AML-193 (cell line): Measurements from ENCODE around the gene ELMO1.
A peak's percentile ranks its signal among the peaks of the same experiment; 100 is the strongest.

Experiments
- DNase-seq, 2 experiments: peaks; one replicate each; lab custom pipeline; 2025; lab: John Stamatoyannopoulos, UW

The ELMO1 gene, protein sequence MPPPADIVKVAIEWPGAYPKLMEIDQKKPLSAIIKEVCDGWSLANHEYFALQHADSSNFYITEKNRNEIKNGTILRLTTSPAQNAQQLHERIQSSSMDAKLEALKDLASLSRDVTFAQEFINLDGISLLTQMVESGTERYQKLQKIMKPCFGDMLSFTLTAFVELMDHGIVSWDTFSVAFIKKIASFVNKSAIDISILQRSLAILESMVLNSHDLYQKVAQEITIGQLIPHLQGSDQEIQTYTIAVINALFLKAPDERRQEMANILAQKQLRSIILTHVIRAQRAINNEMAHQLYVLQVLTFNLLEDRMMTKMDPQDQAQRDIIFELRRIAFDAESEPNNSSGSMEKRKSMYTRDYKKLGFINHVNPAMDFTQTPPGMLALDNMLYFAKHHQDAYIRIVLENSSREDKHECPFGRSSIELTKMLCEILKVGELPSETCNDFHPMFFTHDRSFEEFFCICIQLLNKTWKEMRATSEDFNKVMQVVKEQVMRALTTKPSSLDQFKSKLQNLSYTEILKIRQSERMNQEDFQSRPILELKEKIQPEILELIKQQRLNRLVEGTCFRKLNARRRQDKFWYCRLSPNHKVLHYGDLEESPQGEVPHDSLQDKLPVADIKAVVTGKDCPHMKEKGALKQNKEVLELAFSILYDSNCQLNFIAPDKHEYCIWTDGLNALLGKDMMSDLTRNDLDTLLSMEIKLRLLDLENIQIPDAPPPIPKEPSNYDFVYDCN

DNA sequence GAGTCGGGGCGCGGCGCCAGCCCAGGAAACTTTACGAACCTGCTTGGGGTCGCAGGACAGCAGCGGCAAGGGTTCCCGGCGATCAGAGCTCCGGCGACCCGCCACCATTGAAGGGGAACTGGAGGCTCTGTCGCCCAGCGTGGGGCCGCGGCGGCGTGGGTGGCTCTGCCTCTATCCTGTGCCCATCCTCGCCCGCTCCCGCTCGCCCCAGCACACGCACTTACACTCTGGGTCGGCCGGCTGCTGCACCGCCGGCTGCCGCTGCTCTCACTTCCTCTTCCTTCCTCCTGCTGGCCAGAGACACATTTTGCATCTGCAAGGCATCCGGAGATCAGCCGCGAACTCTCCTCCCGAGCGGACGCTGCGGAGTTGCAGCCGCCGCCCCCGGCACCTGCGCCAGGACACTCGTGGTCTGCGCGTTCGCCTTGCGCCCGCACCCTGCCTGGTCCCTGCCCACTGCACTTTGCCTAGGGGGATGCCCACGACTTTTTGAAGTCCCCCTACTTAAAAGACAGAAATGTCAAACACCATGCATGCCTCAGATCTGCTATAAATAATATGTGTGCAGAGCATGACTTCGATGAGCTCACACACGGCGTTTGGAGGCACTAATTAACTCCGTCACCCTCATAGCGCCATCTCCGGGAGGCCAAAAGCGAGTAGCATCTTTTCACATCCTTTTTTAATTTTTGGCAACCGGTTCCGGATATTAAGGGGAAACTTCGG lies at the start of gene ELMO1:
Gene ELMO1, minus strand, starts transcription at position 229 of the 726 bp plus-strand sequence. CDS start 106,174 bp downstream, outside the sequence.
- peak; percentile 89 to 91 for DNase-seq

- no peak for DNase-seq
Observed at GRCh38 chr7:37497576-37497975, 48.9 kb upstream of the ELMO1 start.

GRCh38 chr7:37495574-37496184 lies 47.0 kb upstream of the ELMO1 start:
- peak; percentile 49 to 67 for DNase-seq

GRCh38 chr7:37494926-37495325 lies 46.3 kb upstream of the ELMO1 start:
- DNase-seq = no peak

- DNase-seq = no peak
Observed at GRCh38 chr7:37493810-37494209, 45.1 kb upstream of the ELMO1 start.

DNA sequence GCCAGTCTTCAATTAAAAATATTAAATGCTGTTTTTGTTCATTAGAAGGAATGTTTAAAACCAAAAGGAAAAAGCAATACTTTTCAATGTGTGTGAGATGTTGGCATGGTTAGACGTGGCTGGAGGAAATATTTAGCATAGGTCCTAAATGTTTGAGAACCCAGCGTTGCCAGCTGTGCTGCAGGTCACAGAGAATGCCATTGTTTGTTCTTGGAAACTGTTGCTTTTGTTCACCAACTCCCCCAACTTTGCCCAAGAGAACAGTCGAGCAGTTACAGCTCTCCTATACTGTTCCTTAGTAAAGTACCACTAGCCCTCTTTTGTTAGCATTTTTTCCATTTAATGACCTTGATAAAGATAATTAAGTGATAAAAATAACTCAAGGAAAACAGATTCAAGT lies 44.5 kb upstream of the ELMO1 start:
- DNase-seq = no peak

DNA sequence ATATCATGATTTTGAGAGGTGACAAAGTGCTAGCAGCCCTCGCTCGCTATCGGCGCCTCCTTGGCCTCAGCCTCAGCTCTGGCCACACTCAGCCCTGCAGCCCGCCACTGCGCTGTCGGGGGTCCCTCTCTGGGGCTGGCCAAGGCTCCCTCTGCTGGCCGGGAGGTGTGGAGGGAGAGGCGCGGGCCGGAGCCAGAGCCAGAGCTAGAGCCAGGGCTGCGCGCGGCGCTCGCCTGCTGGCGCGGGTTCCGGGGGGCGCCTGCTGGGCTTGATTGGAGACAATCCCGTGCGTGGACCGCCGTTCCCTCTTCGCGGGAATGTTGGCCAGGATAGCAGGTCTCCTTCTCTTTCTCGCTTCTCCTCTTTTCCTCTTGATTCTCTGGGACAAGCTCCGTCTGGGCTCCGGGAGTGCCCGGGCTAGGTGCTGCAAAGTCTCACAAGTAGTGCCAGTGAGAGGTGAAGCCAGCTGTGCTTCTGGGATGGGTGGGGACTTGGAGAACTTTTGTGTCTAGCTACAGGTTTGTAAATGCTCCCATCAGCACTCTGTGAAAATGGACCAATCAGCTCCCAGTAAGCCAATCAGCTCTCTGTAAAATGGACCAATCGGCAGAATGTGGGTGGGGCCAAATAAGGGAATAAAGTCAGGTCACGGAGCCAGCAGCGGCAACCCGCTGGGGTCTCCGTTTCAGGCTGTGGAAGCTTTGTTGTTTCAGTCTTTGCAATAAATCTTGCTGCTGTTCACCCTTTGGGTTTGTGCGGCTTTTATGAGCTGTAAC lies 43.4 kb upstream of the ELMO1 start:
- no peak for DNase-seq

- no peak for DNase-seq
Observed at GRCh38 chr7:37489703-37490102, 41.0 kb upstream of the ELMO1 start.

GRCh38 chr7:37488163-37488764 lies 39.6 kb upstream of the ELMO1 start:
- peak in 1 of 2 experiments; percentile 2 for DNase-seq

DNA sequence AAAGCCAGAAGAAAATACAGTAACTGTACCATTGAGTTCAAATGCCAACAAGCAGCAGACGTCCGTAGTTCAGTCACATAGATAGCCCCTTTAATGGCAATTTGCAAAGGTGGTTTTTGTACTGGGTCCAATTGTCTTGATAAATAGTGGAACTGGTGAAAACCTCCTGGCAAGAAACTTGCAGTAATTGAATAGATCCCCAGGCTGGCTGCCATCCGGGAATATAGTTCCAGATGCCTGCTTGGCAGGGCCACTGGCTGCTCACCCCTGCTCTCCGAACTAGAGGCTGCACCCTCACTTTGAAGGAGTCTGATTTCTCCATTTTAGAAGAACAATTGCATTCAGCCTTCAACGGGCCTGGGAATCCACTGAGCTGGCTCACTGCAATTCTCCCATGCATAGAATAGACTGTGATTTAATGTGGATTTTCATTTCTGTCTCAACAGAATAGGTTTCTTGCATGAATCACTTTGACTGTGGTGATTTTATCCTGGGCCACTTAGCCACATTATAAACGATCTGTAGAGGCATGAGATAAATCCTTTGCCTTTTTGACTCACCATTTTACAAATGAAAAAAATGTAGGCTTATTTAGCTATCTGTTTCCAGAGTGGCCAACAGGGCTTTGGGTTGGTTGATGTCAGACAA lies 35.9 kb upstream of the ELMO1 start:
- DNase-seq = no peak

DNA sequence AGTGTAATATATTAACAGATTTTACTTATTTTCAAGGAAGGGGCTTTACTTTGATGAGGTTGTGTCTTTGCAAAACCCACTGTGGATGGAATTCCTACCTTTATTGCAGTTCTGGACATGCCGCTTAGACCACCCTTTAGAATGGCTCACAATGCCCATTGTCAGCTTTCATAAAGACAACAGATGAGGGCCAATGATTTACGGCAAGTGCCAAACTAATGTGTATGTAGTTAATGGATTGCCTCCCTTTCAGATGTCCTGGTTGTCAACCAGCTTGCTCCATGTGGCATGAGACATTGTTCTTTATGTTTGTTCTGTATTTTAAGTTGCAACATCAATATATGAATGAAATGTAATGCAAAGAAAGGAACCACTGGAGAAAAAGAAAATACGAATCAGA lies 35.0 kb upstream of the ELMO1 start:
- DNase-seq = no peak

DNA sequence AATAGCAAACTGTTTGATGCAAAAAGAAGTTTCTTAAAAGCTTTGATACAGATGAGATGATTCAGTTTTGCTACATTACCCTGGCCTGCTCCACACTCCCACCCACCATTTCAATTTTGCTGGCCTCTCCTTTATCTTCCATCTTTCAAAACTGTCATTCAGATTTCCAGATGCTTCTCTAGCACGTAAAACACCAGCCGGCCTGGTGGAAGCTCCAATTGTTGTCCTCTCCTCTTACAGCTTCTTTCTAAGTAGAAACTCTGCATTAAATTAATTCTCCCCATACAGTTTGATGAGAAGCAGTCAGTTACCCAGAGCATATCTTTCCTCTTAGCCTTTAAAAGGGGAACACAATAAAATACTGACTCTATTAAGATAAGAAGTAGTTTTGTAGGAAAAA lies 34.3 kb upstream of the ELMO1 start:
- no peak for DNase-seq

DNA sequence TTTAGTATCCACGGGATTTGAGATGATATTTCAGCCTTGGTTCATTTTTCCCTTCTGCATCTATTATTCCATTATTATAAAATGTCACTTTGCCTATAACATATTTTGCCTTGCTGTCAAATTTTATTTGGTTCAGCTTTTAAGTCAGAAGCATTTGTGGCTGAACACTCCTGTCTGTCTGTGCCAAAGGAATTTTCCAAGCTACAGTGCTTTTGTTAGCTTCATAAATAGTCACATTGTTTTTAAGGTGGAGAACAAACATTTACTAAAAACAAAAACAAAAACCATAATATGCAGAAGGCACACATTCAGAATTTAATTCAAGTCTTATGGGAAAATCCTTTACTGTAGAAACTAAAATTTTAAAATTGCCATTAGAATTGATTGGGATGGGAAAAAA lies 33.8 kb upstream of the ELMO1 start:
- DNase-seq = no peak

DNA sequence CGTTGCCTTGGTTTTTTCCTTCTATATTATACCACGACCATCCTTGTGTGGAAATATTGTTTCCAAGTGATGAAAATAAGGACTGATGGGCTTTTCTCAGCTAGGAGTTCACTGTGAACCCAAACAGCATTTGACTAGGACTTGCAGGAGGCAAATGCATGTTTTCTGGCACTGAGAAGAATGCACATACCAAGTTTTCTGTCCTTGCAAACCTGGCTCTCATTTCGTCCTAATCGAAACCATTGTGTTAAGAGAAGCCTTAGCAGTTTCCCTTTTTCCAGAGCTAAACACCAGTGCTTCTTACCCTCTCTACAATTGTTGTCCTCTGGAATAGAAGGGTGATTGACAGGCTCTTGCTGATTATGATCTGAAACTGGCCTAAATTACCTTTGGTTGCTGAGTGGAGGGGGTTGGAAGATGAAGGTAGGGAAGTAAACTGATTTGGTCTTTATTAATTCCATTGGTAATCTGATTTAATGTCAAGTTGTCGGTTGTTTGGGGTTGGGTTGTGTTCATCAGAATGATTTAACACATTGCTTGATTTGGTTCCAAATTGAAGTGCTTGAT lies 33.1 kb upstream of the ELMO1 start:
- DNase-seq = no peak

DNA sequence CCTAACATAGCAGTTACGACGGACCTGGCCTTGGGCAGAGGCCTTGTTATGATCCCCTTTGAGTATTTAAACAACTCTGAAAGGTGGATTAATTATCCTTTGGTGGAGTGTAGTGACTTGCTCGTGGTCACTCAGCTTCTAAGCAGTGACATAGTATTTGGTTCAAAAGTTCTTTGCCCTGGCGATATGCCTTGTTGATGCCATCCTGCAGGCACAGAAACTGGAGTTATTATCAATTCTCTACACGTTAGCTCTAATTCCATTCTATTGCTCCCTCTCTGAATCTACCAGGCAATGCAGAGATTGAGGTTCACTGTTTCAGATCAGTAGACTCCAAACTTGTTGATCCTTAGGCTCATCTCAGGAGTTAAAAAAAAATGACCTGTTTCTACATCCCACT lies 32.5 kb upstream of the ELMO1 start:
- no peak for DNase-seq

DNA sequence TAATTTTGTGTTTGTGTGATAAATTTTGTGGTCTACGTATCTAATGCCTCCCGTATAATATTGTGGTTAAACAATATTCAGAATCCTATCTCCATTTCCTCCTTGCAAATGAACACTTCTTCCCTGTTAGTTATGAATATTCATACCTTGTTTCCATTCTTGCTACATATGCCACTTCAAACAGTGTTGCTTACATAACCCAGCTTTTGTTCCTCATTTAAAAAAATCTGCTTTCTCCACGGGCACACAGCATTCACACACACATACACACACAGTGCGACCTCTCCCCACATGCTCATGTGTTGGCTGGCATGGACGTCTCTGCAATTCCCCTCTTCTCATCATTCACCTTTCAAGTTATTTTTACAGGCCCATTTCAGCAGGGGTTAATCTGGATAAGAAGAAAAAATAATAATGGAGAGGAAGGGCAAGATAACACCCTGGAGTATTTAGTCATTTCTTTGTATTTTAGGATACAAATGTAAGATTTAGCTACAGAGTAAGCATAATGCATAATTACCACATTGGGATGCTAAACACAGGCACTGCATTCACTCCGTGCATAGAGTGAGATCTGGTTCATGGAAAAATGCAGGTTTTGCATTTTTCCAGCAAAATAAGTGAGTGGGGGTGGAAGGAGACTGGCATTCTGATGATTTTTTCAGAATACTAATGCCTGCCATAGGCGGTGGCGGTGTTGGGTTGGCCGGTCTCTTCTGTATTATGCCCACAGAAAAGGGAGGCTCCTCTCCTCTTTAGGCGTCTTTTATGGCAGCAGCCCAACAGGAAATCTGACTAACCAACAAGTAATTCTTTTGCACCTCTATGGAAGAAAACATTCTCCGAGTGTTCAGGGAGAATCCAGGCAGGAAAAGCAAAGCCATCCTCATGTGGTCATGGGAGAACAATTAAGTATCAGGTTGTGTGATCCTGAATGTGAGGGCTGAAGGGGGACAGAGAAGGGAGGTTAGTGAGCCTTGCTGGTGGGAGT lies 31.7 kb upstream of the ELMO1 start:
- peak; percentile 76 to 90 for DNase-seq

- DNase-seq = no peak
Observed at GRCh38 chr7:37476881-37477450, 28.3 kb upstream of the ELMO1 start.

DNA sequence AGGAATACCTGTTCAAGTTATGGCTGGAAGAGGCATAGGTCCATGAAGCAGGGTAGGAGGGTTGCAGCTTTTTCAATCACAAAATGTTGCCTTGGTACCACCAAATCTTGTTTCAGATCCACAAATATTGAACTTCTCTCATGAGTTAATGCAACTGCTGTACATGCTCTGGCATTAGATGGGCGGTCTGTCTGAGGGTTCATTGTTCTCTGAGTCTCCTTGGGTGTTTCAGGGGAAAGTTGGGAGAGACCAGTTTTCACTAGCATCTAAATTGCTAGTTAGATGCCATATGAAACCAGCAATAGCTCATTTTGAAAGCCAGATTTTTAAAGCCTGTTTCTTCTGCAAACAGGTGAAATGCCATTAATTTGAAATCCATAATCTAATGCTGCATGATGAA lies 27.8 kb upstream of the ELMO1 start:
- no peak for DNase-seq

GRCh38 chr7:37475646-37476045 lies 27.0 kb upstream of the ELMO1 start:
- no peak for DNase-seq
